ENCODE data around the gene SH3BP1.

GRCh38 chr22:37680191-37680851, 40.9 kb downstream of the SH3BP1 start:
- TF ChIP-seq CTCF (IDR thresholded peaks at IDR 0.05) (no peak), POLR2A (IDR thresholded peaks at IDR 0.05) (no peak), POLR2AphosphoS5 (IDR thresholded peaks at IDR 0.05) (no peak), EP300 (IDR thresholded peaks at IDR 0.05; ENCODE audit: low read depth) (no peak)
